Endothelial cell of umbilical vein (primary cell): ENCODE measurements around the gene ATXN7L1. TPM values are rescaled to one million over a fixed set of nuclear protein-coding genes. Genes with fewer than 3 reads are reported as not detected.

ENCODE experiments used
- BruUV-seq: library from RNA; stranded (reverse); fragments of 400-500 nt; replicated peaks from 2 replicates; lab custom pipeline; 2021; lab: Mats Ljungman, UMichigan
- CTCF ChIA-PET: fragments of 300-600, 350-600 bp; sonication (Branson Sonifier 250); formaldehyde crosslinking; loops from one replicate; lab custom pipeline; 2021; ENCODE audit warnings: antibody characterized with exemption, inconsistent platforms; lab: Charles Lee
- POLR2A ChIA-PET: fragments of 300-600, 350-600 bp; sonication (Branson Sonifier 250); formaldehyde crosslinking; loops from one replicate; lab custom pipeline; 2021; ENCODE audit warnings: antibody characterized with exemption, inconsistent platforms; lab: Charles Lee
- DNase-seq: peaks from one replicate; pipeline ENCODE4 v3.0.0-alpha.2; 2011; ENCODE audit warnings: low read depth, low spot score
- FAIRE-seq: peaks from 2 replicates; lab custom pipeline; 2011; peaks lifted over from hg19 to GRCh38; lab: Jason Lieb, UNC
- H2AFZ ChIP-seq: 2 replicates; pipeline ENCODE4 v1.6.0; 2012; ENCODE audit warnings: low read depth, low read length, control low read depth, inconsistent platforms
- H3K27ac ChIP-seq: 2 replicates; pipeline ENCODE4 v1.5.1; 2011; ENCODE audit warnings: low read depth, mild to moderate bottlenecking, control low read depth, low read length, moderate library complexity; ENCODE audit not compliant: insufficient read depth
- H3K27me3 ChIP-seq, 2 experiments: 2 replicates each; pipeline versions ENCODE4 v1.6.0 to v1.6.1; 2011; ENCODE audit warnings: low read length in 2 of 2, mixed read lengths in 1 of 2; ENCODE audit not compliant: control insufficient read depth in 2 of 2, insufficient read depth in 2 of 2
- H3K36me3 ChIP-seq, 2 experiments: 2 replicates in 1 of 2; 3 replicates in 1 of 2; pipeline ENCODE4 v1.5.1; 2011; ENCODE audit warnings: low read length in 2 of 2, mild to moderate bottlenecking in 1 of 2, moderate library complexity in 1 of 2; ENCODE audit not compliant: control insufficient read depth in 2 of 2, insufficient read depth in 2 of 2; ENCODE audit errors: extremely low read depth in 1 of 2
- H3K4me1 ChIP-seq: 3 replicates; pipeline ENCODE4 v1.5.1; 2011; ENCODE audit warnings: mild to moderate bottlenecking, low read length; ENCODE audit not compliant: control insufficient read depth, insufficient read depth; ENCODE audit errors: extremely low read depth
- H3K4me2 ChIP-seq: 2 replicates; pipeline ENCODE4 v1.6.1; 2011; ENCODE audit warnings: low read length, control low read depth, mixed read lengths; ENCODE audit not compliant: insufficient read depth
- H3K4me3 ChIP-seq, 3 experiments: fragments of 200-600 bp in 1 of 3; sonication (generic), shearing (Covaris generic) in 1 of 3; replicated peaks in 1 of 3; 2 replicates each; pipeline ENCODE4 v1.5.1; 2011 to 2016; ENCODE audit warnings: control low read depth in 3 of 3, low read length in 3 of 3, mild to moderate bottlenecking in 2 of 3, inconsistent platforms in 1 of 3, low read depth in 1 of 3, moderate library complexity in 1 of 3; ENCODE audit not compliant: insufficient read depth in 1 of 3
- H3K79me2 ChIP-seq: 2 replicates; pipeline ENCODE4 v1.6.0; 2012; ENCODE audit warnings: low read length, inconsistent platforms; ENCODE audit not compliant: control insufficient read depth, insufficient read depth
- H3K9ac ChIP-seq: replicated peaks from 2 replicates; pipeline ENCODE3; 2011; ENCODE audit warnings: low read length, control low read depth; ENCODE audit not compliant: insufficient read depth; ENCODE audit errors: extremely low read depth
- H3K9me1 ChIP-seq: replicated peaks from 3 replicates; pipeline ENCODE4 v1.6.0; 2011; ENCODE audit warnings: mild to moderate bottlenecking, low read length; ENCODE audit not compliant: control insufficient read depth, insufficient read depth; ENCODE audit errors: extremely low read depth
- H3K9me3 ChIP-seq: replicated peaks from 2 replicates; pipeline ENCODE4 v1.5.1; 2012; ENCODE audit warnings: low read length, inconsistent platforms; ENCODE audit not compliant: control insufficient read depth, insufficient read depth
- H4K20me1 ChIP-seq: replicated peaks from 2 replicates; pipeline ENCODE3; 2011; ENCODE audit warnings: mild to moderate bottlenecking, low read length; ENCODE audit not compliant: control insufficient read depth, insufficient read depth; ENCODE audit errors: extremely low read depth
- CTCF ChIP-seq, 2 donors: IDR thresholded peaks; 1 replicate in 1 of 2; 2 replicates in 1 of 2; pipeline ENCODE4 v1.5.1; 2011; ENCODE audit warnings: low read length in 2 of 2, mild to moderate bottlenecking in 2 of 2, moderate library complexity in 2 of 2, control low read depth in 1 of 2, inconsistent platforms in 1 of 2, low read depth in 1 of 2; ENCODE audit not compliant: insufficient read depth in 1 of 2; ENCODE audit errors: extremely low read depth in 1 of 2
- EZH2 ChIP-seq: IDR thresholded peaks from 2 replicates; pipeline ENCODE4 v1.6.1; 2012; ENCODE audit warnings: borderline replicate concordance, low read depth, mild to moderate bottlenecking, moderate library complexity, low read length, inconsistent platforms; ENCODE audit not compliant: severe bottlenecking
- FOS ChIP-seq: IDR thresholded peaks from 2 replicates; pipeline ENCODE4 v1.6.1; 2011; ENCODE audit warnings: mild to moderate bottlenecking, low read length, moderate library complexity, borderline replicate concordance; ENCODE audit not compliant: insufficient read depth
- GATA2 ChIP-seq: IDR thresholded peaks from 2 replicates; pipeline ENCODE4 v1.7.0; 2011; ENCODE audit warnings: low read depth, mild to moderate bottlenecking, moderate library complexity, mixed read lengths, low read length; ENCODE audit not compliant: insufficient read length, insufficient read depth
- JUN ChIP-seq: IDR thresholded peaks from 2 replicates; pipeline ENCODE4 v1.6.1; 2011; ENCODE audit warnings: borderline replicate concordance, low read depth; ENCODE audit not compliant: insufficient read length, insufficient read depth
- MAX ChIP-seq: IDR thresholded peaks from 2 replicates; pipeline ENCODE4 v1.6.1; 2011; ENCODE audit not compliant: insufficient read depth, insufficient read length
- MYC ChIP-seq: IDR thresholded peaks from one replicate; pipeline ENCODE4 v1.6.1; 2011; ENCODE audit warnings: mild to moderate bottlenecking, low read depth, low read length
- POLR2A ChIP-seq: IDR thresholded peaks from 2 replicates; pipeline ENCODE4 v1.6.1; 2012; ENCODE audit warnings: low read depth, mild to moderate bottlenecking, control low read depth, low read length
- POLR2AphosphoS5 ChIP-seq: IDR thresholded peaks from 2 replicates; pipeline ENCODE4 v1.6.1; 2012; ENCODE audit warnings: low read depth, mild to moderate bottlenecking, control low read depth, low read length, moderate library complexity; ENCODE audit not compliant: insufficient read depth
- dilution Hi-C: fragments of 300-500 bp; cut with MboI; formaldehyde crosslinking; loops from one replicate; pipeline ENCODE4 v1.15.0; 2019; ENCODE audit warnings: low sequenced_read_pairs; ENCODE audit not compliant: extremely low pct_ligation_motif_present
- intact Hi-C: fragments of 100-400 bp; cut with micrococcal nuclease; formaldehyde crosslinking; loops from one replicate; pipeline ENCODE4 v1.10.0; 2022
- polyA plus RNA-seq, 4 experiments: library from polyadenylated mRNA; depleted of rRNA in 3 of 4; stranded (reverse) in 3 of 4; unstranded in 1 of 4; fragments of >200 nt; gene quantifications; 2 replicates each; pipeline versions ENCODE4 v1.2.1 to v1.2.3, GENCODE V29; 2011 to 2012; ENCODE audit warnings: missing spikeins in 1 of 4
- total RNA-seq: library from RNA; stranded (reverse); gene quantifications from 2 replicates; pipeline ENCODE4 v1.2.3, GENCODE V29; 2021

ATXN7L1 gene
- total and polyA plus RNA-seq, 2 donors (not counting 3 experiments of a cell fraction or from before 2014, with no cell fraction given) = 4.6 to 15.6 TPM

GRCh38 chr7:105578496-105578895 is 297.9 kb downstream of the ATXN7L1 start:
- DNase-seq = no peak
- dilution Hi-C loops = no loop called here
- H3K4me2 ChIP-seq = no peak overlapping the region
- no peaks in the 10 kb centered on the region for H3K9me3 ChIP-seq
- CTCF ChIA-PET = interaction anchor here (0.6 to 2.4 kb wide), 2 partner anchors 11 to 89 kb away, joined by 3 to 11 read pairs; no protein-coding TSS in a partner anchor
- H3K27me3 ChIP-seq = no peaks in the 10 kb centered on the region
- POLR2A ChIA-PET = no interaction called here
- no peaks in the 10 kb centered on the region for H3K9me1 ChIP-seq
- no peak overlapping the region for H3K27ac ChIP-seq
- FAIRE-seq = no peak
- intact Hi-C loops = no loop called here
- no peaks in the 10 kb centered on the region for H4K20me1 ChIP-seq
- no peak overlapping the region for H3K4me3 ChIP-seq
- no peak overlapping the region for H3K9ac ChIP-seq
- H3K79me2 ChIP-seq = no peaks in the 10 kb centered on the region
- BruUV-seq = no TSS peak
- no peak for TF ChIP-seq FOS
- no peak for TF ChIP-seq POLR2A
- TF ChIP-seq GATA2 = no peak
- TF ChIP-seq POLR2AphosphoS5 = no peak
- TF ChIP-seq EZH2 = no peak
- no peak for TF ChIP-seq JUN
- no peak for TF ChIP-seq MYC
- no peak for TF ChIP-seq CTCF (IDR thresholded peaks at IDR 0.05; ENCODE audit: extremely low read depth in 1 of 2, insufficient read depth in 1 of 2, low read depth in 1 of 2, low read length in 2 of 2)
- TF ChIP-seq MAX = no peak
- peaks cover 2% of the 10 kb centered on the region for H3K4me1 ChIP-seq
- no peaks in the 10 kb centered on the region for H3K36me3 ChIP-seq
- no peak overlapping the region for H2AFZ ChIP-seq
